GM21381 (cell line): Measurements from ENCODE around the gene FSTL5.

Source experiments
- ATAC-seq: cut with Tn5 transposase; IDR thresholded peaks from one replicate; pipeline ENCODE4 v1.9.1; 2021; ENCODE audit warnings: mild to moderate bottlenecking, moderate library complexity; ENCODE audit not compliant: unreplicated experiment

The FSTL5 gene

GRCh38 chr4:161505141-161505540, 658.7 kb downstream of the FSTL5 start:
- no peak for ATAC-seq

- ATAC-seq, result no peak
Measured at GRCh38 chr4:161498155-161498554, 665.6 kb downstream of the FSTL5 start.

- ATAC-seq, result no peak
Measured at GRCh38 chr4:161486461-161486860, 677.3 kb downstream of the FSTL5 start.

GRCh38 chr4:161466316-161466715, 697.5 kb downstream of the FSTL5 start:
- no peak for ATAC-seq

- no peak for ATAC-seq
Measured at GRCh38 chr4:161463436-161463835, 700.4 kb downstream of the FSTL5 start.

- ATAC-seq, result no peak
Measured at GRCh38 chr4:161457906-161458305, 705.9 kb downstream of the FSTL5 start.

GRCh38 chr4:161457311-161457710, 706.5 kb downstream of the FSTL5 start:
- no peak for ATAC-seq

GRCh38 chr4:161454860-161455259, 708.9 kb downstream of the FSTL5 start:
- ATAC-seq, result no peak

GRCh38 chr4:161448550-161449180, 715.1 kb downstream of the FSTL5 start:
- no peak for ATAC-seq

GRCh38 chr4:161444626-161445025, 719.2 kb downstream of the FSTL5 start:
- ATAC-seq, result no peak

GRCh38 chr4:161442921-161443320, 720.9 kb downstream of the FSTL5 start:
- no peak for ATAC-seq

GRCh38 chr4:161438096-161438495, 725.7 kb downstream of the FSTL5 start:
- no peak for ATAC-seq

GRCh38 chr4:161428180-161428965, 735.4 kb downstream of the FSTL5 start:
- no peak for ATAC-seq

- ATAC-seq, result no peak
Measured at GRCh38 chr4:161419822-161420221, 744.0 kb downstream of the FSTL5 start.

GRCh38 chr4:161411901-161412300, 751.9 kb downstream of the FSTL5 start:
- ATAC-seq, result no peak

- no peak for ATAC-seq
Measured at GRCh38 chr4:161404346-161405110, 759.3 kb downstream of the FSTL5 start.

- ATAC-seq, result no peak
Measured at GRCh38 chr4:161403781-161404180, 760.0 kb downstream of the FSTL5 start.

GRCh38 chr4:161393602-161394001, 770.2 kb downstream of the FSTL5 start:
- ATAC-seq, result no peak

GRCh38 chr4:161382655-161383054, 781.1 kb downstream of the FSTL5 start:
- no peak for ATAC-seq

- no peak for ATAC-seq
Measured at GRCh38 chr4:161376275-161376674, 787.5 kb downstream of the FSTL5 start.

- no peak for ATAC-seq
Measured at GRCh38 chr4:161364681-161365080, 799.1 kb downstream of the FSTL5 start.

- no peak for ATAC-seq
Measured at GRCh38 chr4:161360982-161361381, 802.8 kb downstream of the FSTL5 start.
